ENCODE results near the gene STAC2.
A peak's percentile ranks its signal among the peaks of the same experiment; 100 is the strongest.

STAC2 gene

DNA sequence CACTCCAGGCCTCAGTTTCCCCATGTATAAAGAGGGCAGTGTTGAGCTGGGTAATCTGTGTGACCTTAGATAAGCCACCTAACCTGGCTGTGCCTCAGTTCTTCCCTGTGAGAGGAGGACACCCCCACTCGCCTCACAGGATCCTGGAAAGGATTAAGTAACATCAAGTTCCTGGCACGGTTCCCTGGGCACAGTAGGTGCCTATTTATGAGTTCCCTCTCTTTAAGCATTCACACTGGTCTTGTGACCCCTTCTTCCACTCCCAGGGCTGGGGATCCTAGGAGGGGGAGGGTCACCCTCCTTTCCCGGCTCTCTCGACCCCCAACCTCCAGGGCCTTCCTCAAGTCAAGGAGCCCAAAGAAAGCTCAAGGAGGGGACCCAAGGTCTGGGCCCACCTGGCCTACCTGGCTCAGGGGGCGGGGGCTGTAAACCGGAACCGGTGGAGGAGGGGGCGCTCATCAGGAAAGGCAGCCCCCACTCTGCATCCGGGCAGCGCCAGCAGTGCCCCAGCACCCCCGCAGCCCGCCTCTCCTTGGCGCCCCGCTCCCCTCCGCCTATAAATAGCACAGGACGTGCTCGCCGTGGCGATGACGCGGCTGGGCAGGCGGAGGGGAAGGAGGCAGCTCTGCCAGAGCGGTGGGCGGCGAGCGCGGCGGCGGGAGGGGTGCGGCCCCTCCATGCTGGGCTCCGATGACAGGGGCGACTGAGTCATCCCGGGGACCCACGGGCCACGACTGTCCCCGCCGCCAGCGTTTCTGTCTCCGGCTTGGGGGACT lies 16.2 kb downstream of the STAC2 start:
- peak; percentile 85 for DNase-seq

DNA sequence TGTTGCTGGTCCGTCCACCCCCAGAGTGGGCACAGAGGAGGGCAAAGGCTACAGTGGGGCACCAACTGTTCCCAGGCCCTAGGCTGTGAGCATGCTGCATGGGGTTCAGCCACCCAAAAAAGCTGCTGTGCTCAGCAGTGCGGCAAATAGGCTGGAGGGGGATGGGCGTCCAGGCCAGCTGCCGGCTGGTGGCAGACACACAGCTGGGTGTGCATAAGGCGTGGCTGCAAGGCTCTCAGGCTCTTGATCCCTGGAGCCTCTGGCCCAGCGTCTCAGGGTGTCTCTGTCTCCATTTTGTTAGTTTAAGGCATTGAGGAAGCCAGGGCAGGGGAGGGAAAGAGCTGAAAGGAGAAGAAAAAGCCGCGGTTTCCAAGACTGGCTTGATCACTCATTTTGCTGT lies 16.9 kb downstream of the STAC2 start:
- peak; percentile 84 for DNase-seq

GRCh38 chr17:39208136-39208535 lies 17.6 kb downstream of the STAC2 start:
- peak; percentile 46 for DNase-seq

DNA sequence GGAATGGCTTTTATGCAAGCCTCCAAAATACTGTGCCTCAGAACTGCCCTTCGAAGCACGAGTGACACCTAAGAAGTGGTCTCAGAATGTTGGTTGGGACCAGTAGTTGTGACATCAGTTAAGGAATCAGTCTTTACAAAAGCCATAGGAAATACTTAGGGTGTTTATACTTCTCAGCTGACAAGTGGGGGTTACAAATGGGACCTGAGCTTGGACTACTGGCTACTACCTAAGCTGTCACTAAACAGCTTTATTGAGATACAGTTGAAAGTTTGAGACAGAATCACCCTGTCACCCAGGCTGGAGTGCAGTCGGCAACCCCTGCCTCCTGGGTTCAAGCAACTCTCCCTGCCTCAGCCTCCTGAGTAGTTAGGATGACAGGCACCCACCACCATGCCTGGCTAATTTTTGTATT lies 20.6 kb downstream of the STAC2 start:
- no peak for DNase-seq

DNA sequence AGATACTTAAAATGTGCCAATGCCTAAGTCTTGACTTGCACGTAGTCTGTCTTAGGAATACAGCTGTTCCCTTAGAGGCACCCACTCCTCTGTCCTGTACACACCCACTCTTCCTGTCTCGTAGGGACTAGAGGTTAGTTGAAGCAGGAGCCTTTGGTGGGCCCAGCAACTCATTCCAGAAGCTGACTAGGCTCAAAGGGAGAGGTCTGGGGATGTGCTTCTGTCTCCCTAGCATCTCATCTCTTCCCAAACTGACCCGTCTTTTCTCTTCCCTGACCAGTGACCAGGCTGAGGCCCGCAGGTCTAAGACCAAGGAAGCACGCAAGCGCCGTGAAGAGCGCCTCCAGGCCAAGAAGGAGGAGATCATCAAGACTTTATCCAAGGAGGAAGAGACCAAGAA lies 21.5 kb downstream of the STAC2 start:
- DNase-seq: no peak

GRCh38 chr17:39200957-39201510 lies 24.7 kb downstream of the STAC2 start:
- DNase-seq: no peak

- DNase-seq: peak; percentile 97
These were observed 25.5 kb downstream of the STAC2 start, which contains the start of gene RPL19 for GRCh38 chr17:39200070-39200879. Gene RPL19, plus strand, starts transcription at chr17:39200283. Its CDS starts 62 bp downstream, at chr17:39200345.

DNA sequence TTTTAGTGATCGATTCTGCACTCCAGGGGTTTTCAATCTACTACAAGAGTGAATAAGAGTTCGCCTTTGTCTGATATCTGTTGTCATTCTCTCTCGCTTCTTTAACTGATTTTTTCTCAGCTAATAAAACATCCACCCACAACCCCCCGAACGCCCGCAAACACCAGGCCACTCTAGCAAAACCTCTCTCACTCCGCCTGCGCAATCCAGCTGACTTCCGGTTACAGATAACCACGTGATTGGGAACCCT lies 26.0 kb downstream of the STAC2 start:
- DNase-seq: no peak

DNA sequence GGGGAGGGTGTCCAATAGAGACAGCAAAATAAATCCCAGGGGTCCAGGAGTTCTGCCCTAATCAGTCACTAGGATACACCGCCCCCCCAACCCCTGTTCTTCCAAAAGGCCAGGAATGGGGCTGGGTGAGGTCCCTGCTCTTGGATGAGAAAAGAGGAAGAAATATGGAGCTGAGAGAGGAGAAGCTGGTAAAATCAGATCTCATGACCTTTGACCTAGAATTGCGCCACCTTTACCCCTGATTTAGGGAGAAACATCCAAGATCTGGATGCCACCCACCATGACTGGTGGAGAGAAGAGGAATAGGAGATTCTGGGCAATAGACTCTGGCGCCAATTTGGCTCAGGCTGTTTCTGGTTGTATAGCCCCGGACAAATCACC lies 27.6 kb downstream of the STAC2 start:
- no peak for DNase-seq

GRCh38 chr17:39197380-39198185 lies 28.2 kb downstream of the STAC2 start, which contains the start of gene CACNB1:
Gene CACNB1, minus strand, starts transcription at chr17:39197669. Its CDS starts 174 bp downstream, at chr17:39197495.
- DNase-seq: peak; percentile 76

DNA sequence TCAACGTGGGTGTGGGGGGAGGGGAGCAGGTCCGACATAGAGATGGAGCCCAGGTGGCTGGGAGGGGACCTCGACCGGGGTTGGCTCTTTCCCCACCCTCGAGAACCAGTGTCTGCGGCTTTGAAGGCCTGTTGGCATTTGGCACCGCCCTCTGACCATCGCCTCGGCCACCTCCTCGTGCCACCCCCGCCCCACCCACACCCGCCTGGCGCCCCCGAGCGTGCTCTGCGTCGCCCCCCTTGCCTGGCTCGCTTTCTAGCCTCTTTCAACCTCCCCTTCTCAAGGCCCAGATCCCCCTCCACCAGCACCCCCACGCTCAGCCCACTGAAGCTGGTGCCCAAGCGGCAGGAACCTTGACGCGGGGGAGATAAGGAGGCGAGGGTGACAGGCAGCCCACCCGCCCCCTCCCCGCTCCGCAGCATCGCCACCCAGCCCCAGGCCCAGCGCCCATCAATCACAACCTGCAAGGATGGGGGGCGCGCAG lies 28.9 kb downstream of the STAC2 start:
- peak; percentile 39 for DNase-seq

DNA sequence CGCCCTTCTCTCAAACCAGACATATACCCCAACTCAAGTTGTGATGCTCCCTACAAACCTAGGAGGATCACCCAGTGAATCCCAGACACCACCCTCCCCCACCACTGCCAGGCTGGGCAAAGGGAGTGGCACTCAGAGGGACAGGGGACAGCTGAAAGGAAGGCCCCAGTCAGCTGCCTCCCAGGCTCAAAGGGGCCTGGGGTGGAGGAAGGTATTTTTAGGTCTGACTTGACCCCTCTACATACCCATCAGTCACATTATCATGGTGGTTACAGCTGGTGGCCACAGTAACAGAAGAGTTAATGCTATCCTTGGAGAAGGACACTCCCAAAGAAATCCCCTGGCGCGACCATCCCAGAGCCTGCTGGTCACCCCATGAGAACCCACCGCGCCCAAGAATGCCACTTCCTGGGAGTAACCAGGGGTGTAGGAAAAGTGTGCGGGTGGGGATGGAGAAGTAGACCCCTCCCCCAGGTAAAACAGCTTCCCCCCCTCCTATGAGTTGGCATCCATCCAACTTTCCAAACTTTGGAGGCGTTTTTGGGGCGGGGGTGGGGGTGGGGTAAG lies 29.4 kb downstream of the STAC2 start:
- no peak for DNase-seq

GRCh38 chr17:39195568-39196160 lies 30.1 kb downstream of the STAC2 start:
- peak; percentile 15 for DNase-seq

DNA sequence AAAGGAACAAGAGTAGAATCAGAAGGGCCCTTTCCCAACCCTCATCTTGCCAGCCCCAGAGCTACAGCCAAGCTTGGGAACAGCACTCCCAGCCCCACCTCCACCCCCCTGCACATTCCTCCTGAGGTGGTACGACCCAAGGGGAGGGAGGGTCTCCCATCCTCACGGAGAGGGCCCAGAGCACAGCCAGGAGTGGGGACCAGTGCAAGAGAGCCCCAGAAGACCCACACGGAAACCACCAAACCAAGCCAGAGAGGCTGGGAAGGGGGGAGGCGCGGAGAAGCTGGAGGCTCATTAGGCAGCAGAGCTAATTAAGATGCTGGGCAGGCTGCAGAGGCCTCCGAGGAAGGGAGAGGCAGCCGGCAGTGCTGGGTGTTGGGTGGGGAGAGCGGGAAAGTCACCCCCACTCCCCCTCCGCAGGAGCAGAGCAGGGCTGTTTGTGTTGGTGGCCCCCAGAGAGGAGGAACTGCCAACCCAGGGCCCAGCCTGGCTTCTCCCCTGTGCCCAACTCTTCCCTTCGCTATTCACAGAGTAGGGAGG lies 30.7 kb downstream of the STAC2 start:
- DNase-seq: no peak

- no peak for DNase-seq
These were observed 31.4 kb downstream of the STAC2 start for GRCh38 chr17:39194089-39194984.

DNA sequence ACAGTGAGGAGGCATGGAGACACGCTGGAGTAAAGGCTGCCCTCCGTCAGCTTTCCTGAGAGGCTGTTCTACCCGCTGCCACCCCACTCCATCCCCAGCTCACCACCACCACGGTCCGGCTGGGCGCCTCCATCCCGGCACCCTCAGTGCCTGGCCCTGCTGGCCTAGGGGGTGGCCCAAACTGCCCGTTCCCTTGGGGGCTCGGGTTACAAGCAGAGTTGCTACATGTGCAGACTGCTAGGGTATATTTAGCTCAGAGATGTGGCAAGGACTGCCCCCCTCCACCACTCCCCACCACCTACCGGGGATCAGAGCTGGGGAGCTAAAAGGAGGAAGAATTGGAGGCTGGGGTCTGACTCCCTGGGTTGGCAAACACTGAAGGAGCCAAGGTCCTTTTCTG lies 32.4 kb downstream of the STAC2 start:
- DNase-seq: no peak

DNA sequence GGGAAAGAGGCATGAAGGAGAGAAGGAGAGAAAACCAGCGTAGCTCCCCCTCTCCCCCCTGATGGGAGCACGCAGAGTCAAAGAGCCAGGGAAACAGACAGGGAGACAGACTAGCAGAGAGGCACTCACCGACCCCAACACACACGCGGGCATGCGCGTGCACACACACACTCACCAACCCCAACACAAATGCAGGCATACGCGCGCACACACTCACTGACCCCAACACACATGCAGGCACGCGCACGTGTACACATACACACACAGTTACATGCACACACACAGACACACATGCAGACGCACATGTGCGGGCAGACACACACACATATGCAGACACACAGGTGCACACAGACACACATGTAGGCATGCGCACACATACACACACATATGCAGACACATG lies 32.8 kb downstream of the STAC2 start:
- no peak for DNase-seq

GRCh38 chr17:39191750-39192510 lies 33.8 kb downstream of the STAC2 start:
- no peak for DNase-seq

GRCh38 chr17:39187152-39187830 lies 38.5 kb downstream of the STAC2 start:
- DNase-seq: no peak

Data from DMS79 treated with DMSO at 0.1 percent for 48 hours (cell line).